ENCODE data around the gene REELD1. TPM values are rescaled to one million over a fixed set of nuclear protein-coding genes. Genes with fewer than 3 reads are reported as not detected.

REELD1 gene
- total and polyA plus RNA-seq, 10 of the 15 experiments (the other 5 are each of a cell fraction or from before 2014, with no cell fraction given), result 0.11 to 3.9 (median 0.62) TPM

GRCh38 chr4:146255463-146255862 is 41.1 kb downstream of the REELD1 start:
- Histone ChIP-seq H3K4me2 (ENCODE audit: control insufficient read depth, insufficient read depth) (no peak overlapping the region), H3K36me3 (ENCODE audit: control insufficient read depth in 2 of 2, insufficient read depth in 2 of 2, low read length in 1 of 2) (0 out of 4 replicates have a peak, but pooled peaks cover 0 to 2% of the 10 kb centered on the region in 2 experiments), H2AFZ (ENCODE audit: control insufficient read depth, low read depth, low read length) (no peak overlapping the region), H4K20me1 (ENCODE audit: control insufficient read depth, insufficient read depth) (no peaks in the 10 kb centered on the region), H3K27ac (ENCODE audit: control insufficient read depth, insufficient read depth) (no peak overlapping the region), H3K9me3 (replicated peaks; ENCODE audit: control insufficient read depth, insufficient read depth, low read length) (no peaks in the 10 kb centered on the region), H3K4me1 (ENCODE audit: control insufficient read depth, insufficient read depth, low read length) (no peaks in the 10 kb centered on the region), H3K9ac (ENCODE audit: control insufficient read depth, insufficient read depth, low read length) (no peak overlapping the region), H3K4me3 (no peak overlapping the region), H3K79me2 (ENCODE audit: control insufficient read depth, insufficient read depth, low read length) (no peaks in the 10 kb centered on the region), H3K27me3 (replicated peaks in 1 of 2; ENCODE audit: control insufficient read depth in 2 of 2, insufficient read depth in 2 of 2, low read length in 1 of 2) (no peaks in the 10 kb centered on the region)
- FAIRE-seq (no peak), ATAC-seq (no peak), DNase-seq (ENCODE audit: low read depth, low spot score) (no peak)
- in situ Hi-C loops (cut with MboI), result no loop called here
- intact Hi-C loops (cut with micrococcal nuclease; ENCODE audit: unreplicated experiment), result no loop called here
- TF ChIP-seq HDAC2 (IDR thresholded peaks at IDR 0.05) (no peak), HDAC6 (IDR thresholded peaks at IDR 0.05; ENCODE audit: unreplicated experiment) (no peak), PRDM15 (CRISPR knock-in tag; IDR thresholded peaks at IDR 0.05) (no peak), USF1 (IDR thresholded peaks at IDR 0.05; ENCODE audit: borderline replicate concordance, extremely low read length, insufficient read depth, low read depth, low read length) (no peak), NR2C1 (IDR thresholded peaks at IDR 0.05) (no peak), EZH2 (IDR thresholded peaks at IDR 0.05; ENCODE audit: borderline replicate concordance, control insufficient read depth, low read depth, low read length) (no peak), BMI1 (IDR thresholded peaks at IDR 0.05; ENCODE audit: borderline replicate concordance) (no peak), WRNIP1 (IDR thresholded peaks at IDR 0.05; ENCODE audit: borderline replicate concordance, low read depth, low read length) (no peak)
- ChIA-PET POLR2A (no interaction called here), RAD21 (ENCODE audit: unreplicated experiment) (no interaction called here), CTCF (interaction anchor here (1.7 to 3.1 kb wide), 2 partner anchors 8 to 19 kb away, joined by 4 to 9 read pairs; no protein-coding TSS in a partner anchor), SMC1A (ENCODE audit: uncharacterized antibody, unreplicated experiment) (no interaction called here)
- WGBS (ENCODE audit: insufficient coverage, insufficient replicate concordance, low lambda C conversion rate, missing lambda C conversion rate), result 96% methylated on average over 1 of the region's 1 CpG
- no TSS peak for BruUV-seq (replicated peaks)
